ENCODE measurements around the gene ICAM1. TPM values are rescaled to one million over a fixed set of nuclear protein-coding genes. Genes with fewer than 3 reads are reported as not detected.

ICAM1 gene
- total RNA-seq, 1 donor from 2014 or later: 0.80 TPM

GRCh38 chr19:10295847-10296591 lies 25.1 kb downstream of the ICAM1 start:
- peaks cover 21% of the 10 kb centered on the region for H3K4me1 Mint-ChIP-seq
- peak overlapping the region; percentile 30 for H3K4me3 ChIP-seq
- no peak overlapping the region for H3K27ac ChIP-seq
- H3K9me3 Mint-ChIP-seq: no peaks in the 10 kb centered on the region
- H3K9ac ChIP-seq: no peak overlapping the region
- H3K36me3 ChIP-seq: no peaks in the 10 kb centered on the region
- H3K4me3 Mint-ChIP-seq: peak overlapping the region; percentile 60
- TF ChIP-seq EZH2 (IDR thresholded peaks at IDR 0.05) (peak; percentile 59), EZH2phosphoT487 (IDR thresholded peaks at IDR 0.05) (peak; percentile 70), CTCF (IDR thresholded peaks at IDR 0.05) (no peak)
- peaks cover 66% of the 10 kb centered on the region for H3K27me3 Mint-ChIP-seq (ENCODE audit: insufficient read depth, low read depth)
- DNase-seq (ENCODE audit: low spot score): peak; percentile 79
- no peaks in the 10 kb centered on the region for H3K79me2 ChIP-seq (ENCODE audit: low read depth)
- no peaks in the 10 kb centered on the region for H3K9me3 ChIP-seq (ENCODE audit: low read depth)
- H3F3A ChIP-seq (ENCODE audit: low read depth): peaks cover 51% of the 10 kb centered on the region
- peaks cover 55% of the 10 kb centered on the region for H4K20me1 ChIP-seq (ENCODE audit: low read depth)
- no peak overlapping the region for H3K27ac Mint-ChIP-seq
- H2AFZ ChIP-seq (replicated peaks): no peak overlapping the region
- no peaks in the 10 kb centered on the region for H3K36me3 Mint-ChIP-seq
- peaks cover 97% of the 10 kb centered on the region for H3K27me3 ChIP-seq
- H3K4me2 ChIP-seq: peak overlapping the region; percentile 68
- peaks cover 5% of the 10 kb centered on the region for H3K4me1 ChIP-seq

- Histone ChIP-seq H3K36me3 (no peaks in the 10 kb centered on the region), H3F3A (ENCODE audit: low read depth) (peaks cover 20% of the 10 kb centered on the region), H3K4me1 (no peaks in the 10 kb centered on the region), H3K27ac (no peak overlapping the region), H3K9me3 (ENCODE audit: low read depth) (no peaks in the 10 kb centered on the region), H3K79me2 (ENCODE audit: low read depth) (no peaks in the 10 kb centered on the region), H3K9ac (no peak overlapping the region), H3K4me3 (no peak overlapping the region), H2AFZ (replicated peaks) (no peak overlapping the region), H4K20me1 (ENCODE audit: low read depth) (peaks cover 20% of the 10 kb centered on the region), H3K27me3 (peaks cover 66% of the 10 kb centered on the region), H3K4me2 (no peak overlapping the region)
- peaks cover 8% of the 10 kb centered on the region for H3K4me1 Mint-ChIP-seq
- TF ChIP-seq EZH2phosphoT487 (IDR thresholded peaks at IDR 0.05) (no peak), CTCF (IDR thresholded peaks at IDR 0.05) (no peak), EZH2 (IDR thresholded peaks at IDR 0.05) (no peak)
- peaks cover 33% of the 10 kb centered on the region for H3K27me3 Mint-ChIP-seq (ENCODE audit: insufficient read depth, low read depth)
- H3K36me3 Mint-ChIP-seq: no peaks in the 10 kb centered on the region
- no peaks in the 10 kb centered on the region for H3K9me3 Mint-ChIP-seq
- no peak overlapping the region for H3K4me3 Mint-ChIP-seq
- no peak for DNase-seq (ENCODE audit: low spot score)
- no peak overlapping the region for H3K27ac Mint-ChIP-seq
These were observed 28.9 kb downstream of the ICAM1 start for GRCh38 chr19:10299545-10300458.

- no peak overlapping the region for H3K27ac ChIP-seq
- no peaks in the 10 kb centered on the region for H3K4me1 ChIP-seq
- Mint-ChIP-seq H3K4me1 (no peaks in the 10 kb centered on the region), H3K36me3 (no peaks in the 10 kb centered on the region), H3K27me3 (ENCODE audit: insufficient read depth, low read depth) (peaks cover 4% of the 10 kb centered on the region), H3K27ac (no peak overlapping the region), H3K9me3 (no peaks in the 10 kb centered on the region), H3K4me3 (no peak overlapping the region)
- H3K9me3 ChIP-seq (ENCODE audit: low read depth): no peaks in the 10 kb centered on the region
- DNase-seq (ENCODE audit: low spot score): no peak
- H3K27me3 ChIP-seq: peaks cover 11% of the 10 kb centered on the region
- H3K4me3 ChIP-seq: no peak overlapping the region
- H2AFZ ChIP-seq (replicated peaks): no peak overlapping the region
- no peak overlapping the region for H3K9ac ChIP-seq
- H3K4me2 ChIP-seq: no peak overlapping the region
- no peak for TF ChIP-seq EZH2phosphoT487 (IDR thresholded peaks at IDR 0.05)
- TF ChIP-seq EZH2 (IDR thresholded peaks at IDR 0.05): no peak
- TF ChIP-seq CTCF (IDR thresholded peaks at IDR 0.05): no peak
- H3K79me2 ChIP-seq (ENCODE audit: low read depth): no peaks in the 10 kb centered on the region
- H3F3A ChIP-seq (ENCODE audit: low read depth): no peaks in the 10 kb centered on the region
- no peaks in the 10 kb centered on the region for H4K20me1 ChIP-seq (ENCODE audit: low read depth)
- H3K36me3 ChIP-seq: no peaks in the 10 kb centered on the region
These were observed 34.4 kb downstream of the ICAM1 start for GRCh38 chr19:10305139-10305806.

Data from neural progenitor cell (in vitro differentiated cells).